K562 (cell line): ENCODE data around the gene POC1B. TPM values are rescaled to one million over a fixed set of nuclear protein-coding genes. Genes with fewer than 3 reads are reported as not detected.

Experiments used
- ARID1B ChIP-seq: fragments of 450-650 bp; IDR thresholded peaks from 2 replicates; pipeline ENCODE4 v1.6.1; 2016; ENCODE audit warnings: antibody characterized with exemption, mild to moderate bottlenecking, inconsistent platforms
- ARID3A ChIP-seq: IDR thresholded peaks from 2 replicates; pipeline ENCODE4 v1.6.1; 2012; ENCODE audit warnings: low read depth, low read length, improper control_type of control experiment, borderline replicate concordance
- BCOR ChIP-seq: fragments of 450-650 bp; IDR thresholded peaks from 2 replicates; pipeline ENCODE4 v1.6.1; 2016
- CBFA2T3 ChIP-seq: fragments of 450-650 bp; IDR thresholded peaks from 2 replicates; pipeline ENCODE4 v1.6.1; 2017
- CEBPB ChIP-seq: fragments of 450-650 bp; IDR thresholded peaks from 2 replicates; pipeline ENCODE4 v1.6.1; 2016; ENCODE audit warnings: missing genetic modification characterization, missing compliant biosample characterization
- DPF2 ChIP-seq: fragments of 450-650 bp; IDR thresholded peaks from 2 replicates; pipeline ENCODE4 v1.6.1; 2016
- EP400 ChIP-seq: fragments of 450-650 bp; IDR thresholded peaks from 2 replicates; pipeline ENCODE4 v1.6.1; 2017; ENCODE audit warnings: antibody characterized with exemption, mild to moderate bottlenecking, moderate library complexity
- FOSL1 ChIP-seq: fragments of 200-800 bp; sonication (Bioruptor generic); conservative IDR thresholded peaks from 2 replicates; pipeline ENCODE4 v1.6.1; 2016; ENCODE audit warnings: missing genetic modification characterization, missing compliant biosample characterization
- GABPA ChIP-seq: fragments of 200-800 bp; sonication (Bioruptor generic); conservative IDR thresholded peaks from 2 replicates; pipeline ENCODE4 v1.6.1; 2016; ENCODE audit warnings: low read depth, missing genetic modification characterization, missing compliant biosample characterization
- HDAC1 ChIP-seq, 2 experiments: fragments of 450-650 bp; IDR thresholded peaks; 2 replicates each; pipeline ENCODE4 v1.6.1; 2016 to 2017; ENCODE audit warnings: inconsistent platforms in 1 of 2, mild to moderate bottlenecking in 1 of 2, moderate library complexity in 1 of 2
- HDGF ChIP-seq: fragments of 450-650 bp; IDR thresholded peaks from 2 replicates; pipeline ENCODE4 v1.6.1; 2016
- IRF1 ChIP-seq: sonication (generic); formaldehyde crosslinking; IDR thresholded peaks from 2 replicates; pipeline ENCODE4 v1.8.0; 2022; ENCODE audit warnings: missing genetic modification reagents, mild to moderate bottlenecking, borderline replicate concordance
- JUND ChIP-seq, 2 experiments: IDR thresholded peaks; 2 replicates in 1 of 2; 3 replicates in 1 of 2; pipeline ENCODE4 v1.6.1; 2011; ENCODE audit warnings: borderline replicate concordance in 2 of 2, low read depth in 2 of 2, low read length in 2 of 2, improper control_type of control experiment in 1 of 2, missing biosample characterization in 1 of 2, missing genetic modification characterization in 1 of 2, missing genetic modification reagents in 1 of 2
- MAZ ChIP-seq, 2 experiments: fragments of 450-650 bp in 1 of 2; sonication (generic) in 1 of 2; formaldehyde crosslinking; IDR thresholded peaks in 1 of 2; conservative IDR thresholded peaks in 1 of 2; 2 replicates each; pipeline versions ENCODE4 v1.4.0 to v1.5.0; 2020; ENCODE audit warnings: mild to moderate bottlenecking in 1 of 2, missing genetic modification reagents in 1 of 2
- MEF2A ChIP-seq: IDR thresholded peaks from 2 replicates; pipeline ENCODE4 v1.6.1; 2011; ENCODE audit warnings: low read depth, mild to moderate bottlenecking, low read length, moderate library complexity; ENCODE audit not compliant: control insufficient read depth
- MIER1 ChIP-seq: fragments of 450-650 bp; IDR thresholded peaks from 2 replicates; pipeline ENCODE4 v1.6.1; 2016; ENCODE audit warnings: antibody characterized with exemption, mild to moderate bottlenecking, low read depth
- NR2C1 ChIP-seq, 2 experiments: fragments of 450-650 bp; IDR thresholded peaks; 2 replicates each; pipeline ENCODE4 v1.6.1; 2017; ENCODE audit warnings: mild to moderate bottlenecking in 2 of 2, antibody characterized with exemption in 1 of 2, inconsistent platforms in 1 of 2, missing compliant biosample characterization in 1 of 2, missing genetic modification characterization in 1 of 2
- SMARCA4 ChIP-seq: fragments of 450-650 bp; IDR thresholded peaks from 2 replicates; pipeline ENCODE4 v1.6.1; 2016
- SMARCC2 ChIP-seq: fragments of 450-650 bp; IDR thresholded peaks from 2 replicates; pipeline ENCODE4 v1.6.1; 2017; ENCODE audit warnings: antibody characterized with exemption, moderate library complexity, mild to moderate bottlenecking, low read depth
- TBL1XR1 ChIP-seq, 2 experiments: IDR thresholded peaks; 2 replicates each; pipeline ENCODE4 v1.6.1; 2012; ENCODE audit warnings: improper control_type of control experiment in 2 of 2, low read length in 2 of 2, mild to moderate bottlenecking in 1 of 2
- ZKSCAN8 ChIP-seq: fragments of 200-800 bp; sonication (Bioruptor generic); IDR thresholded peaks from 2 replicates; pipeline ENCODE4 v1.6.1; 2016; ENCODE audit warnings: missing genetic modification characterization, missing compliant biosample characterization
- ZNF24 ChIP-seq: fragments of 450-650 bp; IDR thresholded peaks from 2 replicates; pipeline ENCODE4 v1.6.1; 2016
- ZNF316 ChIP-seq: fragments of 450-650 bp; IDR thresholded peaks from 2 replicates; pipeline ENCODE4 v1.6.1; 2016
- polyA plus RNA-seq, 8 experiments: library from polyadenylated mRNA; depleted of rRNA in 4 of 8; stranded (reverse) in 5 of 8; unstranded in 3 of 8; fragments of >200 nt; fragmentation: Nextera tagmentation in 2 of 8; fragmentation: Illumina TruSeq in 1 of 8; extraction: Ambion mirVana in 2 of 8; extraction: Trizol in 1 of 8; gene quantifications; 2 replicates each; pipeline versions ENCODE4 v1.2.1 to v1.2.3, GENCODE V29; 2011 to 2014; ENCODE audit warnings: inconsistent platforms in 1 of 8, missing spikeins in 1 of 8
- total RNA-seq, 7 experiments: library from RNA; depleted of rRNA in 6 of 7; stranded (reverse); fragments of >200 nt in 6 of 7; fragmentation: Illumina TruSeq in 2 of 7; extraction: Trizol in 2 of 7; gene quantifications; 2 replicates each; pipeline versions ENCODE4 v1.2.1 to v1.2.3, GENCODE V29; 2011 to 2021; ENCODE audit warnings: low replicate concordance in 1 of 7

Gene POC1B
- total and polyA plus RNA-seq, 9 of the 15 experiments (the other 6 are each of a cell fraction or from before 2014, with no cell fraction given), result 4.5 to 16.1 (median 10.4) TPM

- TF ChIP-seq SMARCC2 (peak; percentile 47; the same call in 1 of the 2 replicates), ZNF24 (peak; percentile 54; the same call in 1 of the 2 replicates), GABPA (tag) (peak; percentile 79), ARID1B (peak; percentile 80), HDGF (0 out of 2 replicates have a peak, but pooled peaks have one; percentile 29), SMARCA4 (peak; percentile 90), FOSL1 (peak; percentile 76), JUND (IDR thresholded peaks at IDR 0.05; ENCODE audit: borderline replicate concordance, low read depth, low read length) (peak; percentile 71), JUND (tag; IDR thresholded peaks at IDR 0.05; ENCODE audit: borderline replicate concordance, low read depth, low read length) (0 out of 3 replicates have a peak, but pooled peaks have one; percentile 13), MIER1 (0 out of 2 replicates have a peak, but pooled peaks have one; percentile 23), CBFA2T3 (peak; percentile 72), TBL1XR1 (IDR thresholded peaks at IDR 0.05; ENCODE audit: low read length in 2 of 2) (peak in 1 of 2 experiments; percentile 49; a peak in 1 of 4 replicates), CEBPB (tag) (peak; percentile 67), NR2C1 (IDR thresholded peaks at IDR 0.05) (peak; percentile 85), NR2C1 (tag; IDR thresholded peaks at IDR 0.05) (peak; percentile 87), ARID3A (peak; percentile 93), MEF2A (peak; percentile 59; the same call in 1 of the 2 replicates), DPF2 (peak; percentile 93), EP400 (peak; percentile 42; the same call in 1 of the 2 replicates), IRF1 (no peak), BCOR (0 out of 2 replicates have a peak, but pooled peaks have one; percentile 13), MAZ (CRISPR knock-in tag; conservative IDR thresholded peaks at IDR 0.05 in 1 of 2, IDR thresholded peaks at IDR 0.05 in 1 of 2) (peak; percentile 14 to 39; a peak in 1 of 4 replicates), ZNF316 (peak; percentile 98), HDAC1 (IDR thresholded peaks at IDR 0.05) (0 out of 4 replicates have a peak, but pooled peaks of 1 of the 2 experiments have one; percentile 39), ZKSCAN8 (CRISPR knock-in tag) (0 out of 2 replicates have a peak, but pooled peaks have one; percentile 37)
These were observed 48.9 kb upstream of the POC1B start (continued) for GRCh38 chr12:89574736-89575208.
